Retinal pigment epithelial cell (primary cell): ENCODE data around the gene RNF111.
A peak's percentile ranks its signal among the peaks of the same experiment; 100 is the strongest.

Experiments
- DNase-seq: peaks from one replicate; pipeline ENCODE4 v3.0.0-alpha.2; 2010; ENCODE audit warnings: low read depth
- H3K4me3 ChIP-seq: 2 replicates; pipeline ENCODE4 v1.5.1; 2011; ENCODE audit warnings: mild to moderate bottlenecking, low read length, control low read depth, moderate library complexity
- CTCF ChIP-seq: conservative IDR thresholded peaks from 2 replicates; pipeline ENCODE4 v1.5.1; 2011; ENCODE audit warnings: low read depth, low read length, control low read depth, inconsistent platforms

The RNF111 gene

GRCh38 chr15:59001946-59002345 lies 14.5 kb downstream of the RNF111 start:
- no peak for TF ChIP-seq CTCF
- H3K4me3 ChIP-seq = no peak overlapping the region
- DNase-seq = no peak

DNA sequence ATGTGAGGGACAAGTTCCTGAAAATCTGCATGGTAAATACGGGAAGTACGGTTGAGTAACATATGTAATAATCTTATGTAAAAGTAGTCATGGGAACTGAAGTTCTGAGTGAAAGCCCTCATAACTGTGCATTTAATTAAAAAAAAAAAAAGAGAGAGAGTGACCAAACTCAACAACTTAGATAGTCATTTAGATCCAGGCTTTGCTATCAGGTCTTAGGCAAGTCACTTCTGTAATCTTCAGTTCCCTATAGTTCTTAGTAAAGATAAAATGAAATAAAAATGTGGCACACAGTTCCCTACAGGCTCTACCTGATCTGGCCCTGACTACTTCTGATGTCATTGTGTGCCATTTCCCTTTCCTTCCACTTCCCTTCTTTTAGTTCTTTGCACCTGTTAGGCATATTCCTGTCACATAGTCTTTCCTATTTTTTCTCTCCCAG lies 15.0 kb downstream of the RNF111 start:
- no peak overlapping the region for H3K4me3 ChIP-seq
- no peak for DNase-seq

GRCh38 chr15:59005579-59005978 lies 18.1 kb downstream of the RNF111 start:
- H3K4me3 ChIP-seq = no peak overlapping the region
- no peak for TF ChIP-seq CTCF
- DNase-seq = no peak

More for the DNA sequence above, 15.0 kb downstream of the RNF111 start:
- no peak for TF ChIP-seq CTCF

- no peak for TF ChIP-seq CTCF
- no peak overlapping the region for H3K4me3 ChIP-seq
- DNase-seq = no peak
Measured at GRCh38 chr15:59008086-59008485, 20.6 kb downstream of the RNF111 start.

- H3K4me3 ChIP-seq = no peak overlapping the region
- no peak for TF ChIP-seq CTCF
- DNase-seq = no peak
Measured at GRCh38 chr15:59011262-59011952, 23.9 kb downstream of the RNF111 start.

GRCh38 chr15:59013246-59013873 lies 25.9 kb downstream of the RNF111 start:
- DNase-seq = peak; percentile 9
- no peak overlapping the region for H3K4me3 ChIP-seq
- no peak for TF ChIP-seq CTCF

DNA sequence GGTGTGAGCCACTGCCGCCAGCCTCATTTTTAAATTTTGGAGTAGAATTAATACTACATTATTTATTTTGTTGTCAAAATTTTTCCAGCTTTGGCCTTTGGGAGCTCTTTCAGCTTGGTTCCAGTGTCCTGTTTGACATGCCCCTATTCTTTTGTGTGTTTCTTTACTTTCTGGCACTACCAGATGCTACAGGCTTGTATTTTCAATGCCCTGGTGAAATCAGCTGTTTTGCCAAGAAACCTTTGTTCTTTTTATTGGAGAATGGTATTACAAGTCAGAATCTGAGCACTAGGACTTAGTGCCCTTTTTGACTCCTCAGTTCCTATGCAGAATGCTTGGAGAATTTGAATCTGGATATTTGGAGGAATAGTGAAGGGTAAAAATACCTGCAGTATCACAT lies 26.6 kb downstream of the RNF111 start:
- no peak for DNase-seq
- H3K4me3 ChIP-seq = no peak overlapping the region
- TF ChIP-seq CTCF = no peak
